Measurements from ENCODE around the gene CLDN20.
A peak's percentile ranks its signal among the peaks of the same experiment; 100 is the strongest.

Gene CLDN20

GRCh38 chr6:155313602-155314091 is 49.8 kb downstream of the CLDN20 start:
- peak; percentile 34 for DNase-seq

GRCh38 chr6:155314092-155314772 is 50.4 kb downstream of the CLDN20 start, which contains the start of gene TFB1M:
Gene TFB1M (minus strand): TSS chr6:155314484. CDS start chr6:155314428, 56 bp downstream.
- peak; percentile 99 for DNase-seq

- DNase-seq, result peak; percentile 89
Observed at GRCh38 chr6:155314773-155315515, 51.1 kb downstream of the CLDN20 start.

GRCh38 chr6:155315516-155315871 is 51.7 kb downstream of the CLDN20 start:
- DNase-seq, result no peak

GRCh38 chr6:155316419-155316818 is 52.6 kb downstream of the CLDN20 start:
- no peak for DNase-seq

GRCh38 chr6:155317186-155317585 is 53.4 kb downstream of the CLDN20 start:
- no peak for DNase-seq

GRCh38 chr6:155319902-155320301 is 56.1 kb downstream of the CLDN20 start:
- no peak for DNase-seq

- no peak for DNase-seq
Observed at GRCh38 chr6:155324172-155324571, 60.4 kb downstream of the CLDN20 start.

- no peak for DNase-seq
Observed at GRCh38 chr6:155324993-155325392, 61.2 kb downstream of the CLDN20 start.

GRCh38 chr6:155325700-155326516 is 62.1 kb downstream of the CLDN20 start:
- DNase-seq, result no peak

All from fibroblast of skin of right biceps (primary cell).